GM12878 (cell line): Measurements from ENCODE around the gene SLC37A2. TPM values are rescaled to one million over a fixed set of nuclear protein-coding genes. Genes with fewer than 3 reads are reported as not detected.
A peak's percentile ranks its signal among the peaks of the same experiment; 100 is the strongest.

Experiments used
- ATAC-seq: fragments of 200-7000 bp; cut with Tn5 transposase; 3 replicates; pipeline ENCODE4 v1.9.1; 2020; ENCODE audit warnings: mild to moderate bottlenecking, moderate library complexity
- BruUV-seq: library from RNA; stranded (reverse); fragments of 400-500 nt; replicated peaks from 2 replicates; lab custom pipeline; 2021; lab: Mats Ljungman, UMichigan
- CTCF ChIA-PET: fragments of 300-600 bp; sonication (Branson Sonifier 250); formaldehyde crosslinking; extraction: SDS; loops from one replicate; lab custom pipeline; 2021; ENCODE audit warnings: inconsistent platforms; lab: Yijun Ruan, JAX
- POLR2A ChIA-PET: fragments of 350-600 bp; formaldehyde crosslinking; extraction: SDS; loops from one replicate; lab custom pipeline; 2021; ENCODE audit warnings: inconsistent platforms; lab: Charles Lee
- RAD21 ChIA-PET: fragments of 300-600 bp; sonication (Branson Sonifier 250); formaldehyde crosslinking; loops from one replicate; lab custom pipeline; 2023; ENCODE audit warnings: antibody characterized with exemption; ENCODE audit not compliant: unreplicated experiment; lab: Charles Lee
- SMC1A ChIA-PET: fragments of 300-600 bp; sonication (Branson Sonifier 250); formaldehyde crosslinking; loops from one replicate; lab custom pipeline; 2023; ENCODE audit not compliant: unreplicated experiment, uncharacterized antibody; lab: Charles Lee
- DNase-seq: peaks from one replicate; pipeline ENCODE4 v3.0.0-alpha.2; 2011; ENCODE audit warnings: low read depth, low spot score
- FAIRE-seq: peaks from 3 replicates; lab custom pipeline; 2011; peaks lifted over from hg19 to GRCh38; lab: Jason Lieb, UNC
- H2AFZ ChIP-seq: 2 replicates; pipeline ENCODE4 v1.6.0; 2011; ENCODE audit warnings: low read depth, low read length, control low read depth; ENCODE audit not compliant: control insufficient read depth
- H3K27ac ChIP-seq: 2 replicates; pipeline ENCODE4 v1.5.1; 2011; ENCODE audit warnings: control low read depth; ENCODE audit not compliant: control insufficient read depth, insufficient read depth
- H3K27me3 ChIP-seq, 2 experiments: replicated peaks in 1 of 2; 2 replicates each; pipeline versions ENCODE4 v1.6.0 to v1.6.1; 2011; ENCODE audit warnings: low read length in 1 of 2; ENCODE audit not compliant: control insufficient read depth in 2 of 2, insufficient read depth in 2 of 2
- H3K36me3 ChIP-seq, 2 experiments: 2 replicates each; pipeline ENCODE4 v1.5.1; 2011; ENCODE audit warnings: low read length in 1 of 2; ENCODE audit not compliant: control insufficient read depth in 2 of 2, insufficient read depth in 2 of 2
- H3K4me1 ChIP-seq: 2 replicates; pipeline ENCODE4 v1.6.1; 2011; ENCODE audit warnings: mild to moderate bottlenecking, low read length, moderate library complexity, mixed read lengths; ENCODE audit not compliant: control insufficient read depth, insufficient read depth
- H3K4me2 ChIP-seq: 2 replicates; pipeline ENCODE4 v1.6.0; 2011; ENCODE audit warnings: control low read depth; ENCODE audit not compliant: control insufficient read depth, insufficient read depth
- H3K4me3 ChIP-seq: fragments of 200-600 bp; sonication (generic); 2 replicates; pipeline ENCODE4 v1.5.1; 2016
- H3K79me2 ChIP-seq: 2 replicates; pipeline ENCODE4 v1.6.0; 2011; ENCODE audit warnings: low read length; ENCODE audit not compliant: control insufficient read depth, insufficient read depth
- H3K9ac ChIP-seq: 2 replicates; pipeline ENCODE4 v1.8.0; 2011; ENCODE audit warnings: low read length, control low read depth, mixed read lengths; ENCODE audit not compliant: control insufficient read depth, insufficient read depth
- H3K9me3 ChIP-seq: replicated peaks from 3 replicates; pipeline ENCODE4 v1.5.1; 2011; ENCODE audit warnings: mild to moderate bottlenecking, low read length; ENCODE audit not compliant: control insufficient read depth, insufficient read depth
- H4K20me1 ChIP-seq: 2 replicates; pipeline ENCODE4 v1.6.0; 2011; ENCODE audit not compliant: control insufficient read depth, insufficient read depth
- BCL11A ChIP-seq: IDR thresholded peaks from 2 replicates; pipeline ENCODE4 v1.6.1; 2011; ENCODE audit warnings: low read depth, low read length
- CEBPZ ChIP-seq: fragments of 150-350 bp; IDR thresholded peaks from 2 replicates; pipeline ENCODE4 v1.6.1; 2016; ENCODE audit warnings: low read depth, low read length
- CHD4 ChIP-seq: fragments of 200-600 bp; sonication (generic); IDR thresholded peaks from 2 replicates; pipeline ENCODE4 v1.6.1; 2016; ENCODE audit warnings: mild to moderate bottlenecking
- CREB1 ChIP-seq: IDR thresholded peaks from 2 replicates; pipeline ENCODE4 v1.6.1; 2012; ENCODE audit warnings: low read depth, mild to moderate bottlenecking, inconsistent platforms
- EED ChIP-seq: sonication (generic); IDR thresholded peaks from 2 replicates; pipeline ENCODE4 v1.6.1; 2016; ENCODE audit warnings: antibody characterized with exemption, low read depth
- GABPA ChIP-seq: IDR thresholded peaks from 2 replicates; pipeline ENCODE4 v1.6.1; 2014; ENCODE audit warnings: antibody characterized with exemption, low read depth, mild to moderate bottlenecking, inconsistent platforms
- IRF3 ChIP-seq: fragments of 450-650 bp; IDR thresholded peaks from 2 replicates; pipeline ENCODE4 v1.6.1; 2014; ENCODE audit warnings: mild to moderate bottlenecking
- IRF4 ChIP-seq: IDR thresholded peaks from 2 replicates; pipeline ENCODE4 v1.6.1; 2011; ENCODE audit warnings: low read depth, low read length
- MXI1 ChIP-seq: fragments of 150-350 bp; IDR thresholded peaks from 2 replicates; pipeline ENCODE4 v1.6.1; 2011; ENCODE audit warnings: low read depth, mild to moderate bottlenecking, inconsistent platforms, low read length, improper control_type of control experiment
- MYC ChIP-seq: IDR thresholded peaks from 2 replicates; pipeline ENCODE4 v1.6.1; 2011; ENCODE audit warnings: mild to moderate bottlenecking, low read length, moderate library complexity, inconsistent platforms; ENCODE audit not compliant: insufficient read depth, insufficient replicate concordance, insufficient read length, severe bottlenecking
- RAD21 ChIP-seq: IDR thresholded peaks from 2 replicates; pipeline ENCODE4 v1.6.1; 2011; ENCODE audit warnings: mild to moderate bottlenecking, low read depth, low read length, moderate library complexity; ENCODE audit not compliant: insufficient read depth
- SIX5 ChIP-seq: IDR thresholded peaks from 2 replicates; pipeline ENCODE4 v1.6.1; 2011; ENCODE audit warnings: mild to moderate bottlenecking, low read depth, low read length, moderate library complexity; ENCODE audit not compliant: severe bottlenecking
- SMC3 ChIP-seq: IDR thresholded peaks from 2 replicates; pipeline ENCODE4 v1.6.1; 2011; ENCODE audit warnings: low read length, improper control_type of control experiment, borderline replicate concordance
- SPI1 ChIP-seq: IDR thresholded peaks from 2 replicates; pipeline ENCODE4 v1.6.1; 2011; ENCODE audit warnings: low read depth, mild to moderate bottlenecking, low read length, moderate library complexity, borderline replicate concordance; ENCODE audit not compliant: insufficient read depth
- TCF7 ChIP-seq: IDR thresholded peaks from 2 replicates; pipeline ENCODE4 v1.6.1; 2014; ENCODE audit warnings: antibody characterized with exemption, borderline replicate concordance
- ZNF24 ChIP-seq: fragments of 450-650 bp; IDR thresholded peaks from 2 replicates; pipeline ENCODE4 v1.6.1; 2017; ENCODE audit warnings: antibody characterized with exemption, mild to moderate bottlenecking
- WGBS: methylation state at CpG from one replicate; pipeline ENCODE4 v1.1.6; 2016; ENCODE audit warnings: low lambda C conversion rate; ENCODE audit not compliant: insufficient replicate concordance, insufficient coverage; ENCODE audit errors: missing lambda C conversion rate; 5-methylcytosine and 5-hydroxymethylcytosine counted together
- in situ Hi-C: fragments of 300-500 bp; cut with MboI; formaldehyde crosslinking; loops from 9 replicates; pipeline ENCODE4 v1.14.3; 2018; ENCODE audit warnings: mixed read lengths
- intact Hi-C: fragments of 100-400 bp; cut with micrococcal nuclease; formaldehyde crosslinking; loops from one replicate; pipeline ENCODE4 v1.14.2; 2022; ENCODE audit not compliant: unreplicated experiment
- polyA plus RNA-seq, 11 experiments: library from polyadenylated mRNA; depleted of rRNA in 4 of 11; unstranded in 6 of 11; stranded (reverse) in 5 of 11; fragments of >200 nt; fragmentation: Nextera tagmentation in 4 of 11; fragmentation: Illumina TruSeq in 1 of 11; extraction: Ambion mirVana in 4 of 11; extraction: Trizol in 1 of 11; gene quantifications; 1 replicate in 1 of 11; 2 replicates in 10 of 11; pipeline versions ENCODE4 v1.2.1 to v1.2.3, GENCODE V29; 2011 to 2016; ENCODE audit warnings: inconsistent platforms in 2 of 11, missing spikeins in 2 of 11, low read depth in 1 of 11
- total RNA-seq, 4 experiments: library from RNA; depleted of rRNA in 3 of 4; stranded (reverse); fragments of >200 nt in 3 of 4; fragmentation: Illumina TruSeq in 1 of 4; extraction: Trizol in 1 of 4; gene quantifications; 2 replicates each; pipeline versions ENCODE4 v1.2.1 to v1.2.3, GENCODE V29; 2013 to 2021
- TF ChIP-seq, protein P1 (sequence below): fragments of 450-650 bp; formaldehyde crosslinking; IDR thresholded peaks from 2 replicates; pipeline ENCODE4 v1.4.0; 2022; ENCODE audit warnings: mild to moderate bottlenecking, moderate library complexity

SLC37A2 gene
- total and polyA plus RNA-seq, 10 of the 15 experiments (the other 5 are each of a cell fraction or from before 2014, with no cell fraction given) = 0.26 to 9.8 (median 2.0) TPM

DNA sequence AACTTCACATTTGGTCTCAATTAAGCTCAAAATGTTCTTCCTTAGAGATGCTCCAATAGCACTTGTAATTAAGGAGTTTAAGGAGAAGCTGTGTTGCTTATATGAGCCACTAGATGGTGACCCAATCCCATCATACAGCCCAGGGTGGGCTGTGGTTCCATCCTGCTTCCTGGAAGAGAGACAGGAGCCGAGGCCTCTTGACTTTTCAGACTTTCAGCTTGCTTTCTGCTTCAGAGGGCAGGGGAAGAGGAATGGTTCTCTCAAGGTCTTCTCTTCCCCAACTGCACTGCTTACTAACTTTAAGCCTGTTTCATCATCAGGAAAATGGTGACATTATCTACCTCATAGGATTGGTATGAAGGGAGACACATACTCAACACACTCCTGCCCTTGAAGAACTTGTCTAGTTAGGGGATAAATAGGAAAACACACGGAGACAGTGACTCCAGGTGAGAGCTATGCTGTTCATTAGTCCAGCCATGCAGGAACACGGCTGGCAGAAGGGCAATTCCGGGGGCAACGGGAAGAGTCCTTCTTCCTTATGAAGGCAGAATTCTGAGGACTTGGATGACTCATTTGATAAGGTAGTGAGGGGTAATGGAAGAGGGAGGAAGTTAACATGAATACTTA, 28.3 kb downstream of the SLC37A2 start:
- 0 out of 4 replicates have a peak, but pooled peaks cover 0 to 2% of the 10 kb centered on the region in 2 experiments for H3K36me3 ChIP-seq
- no peaks in the 10 kb centered on the region for H3K79me2 ChIP-seq
- SMC1A ChIA-PET = interaction anchor here (0.8 to 4.2 kb wide), 20 partner anchors 9 to 338 kb away, joined by 3 to 46 read pairs (median 4); partner anchors contain the start of gene TMEM218
- no peak overlapping the region for H3K9ac ChIP-seq
- H3K27me3 ChIP-seq = no peaks in the 10 kb centered on the region
- in situ Hi-C loops (no loop called here), intact Hi-C loops (loop anchor here (1.0 to 5.0 kb wide), 3 partner anchors 50 to 316 kb away; no protein-coding TSS in a partner anchor)
- RAD21 ChIA-PET = interaction anchor here (0.8 to 3.3 kb wide), 18 partner anchors 10 to 342 kb away, joined by 3 to 44 read pairs (median 6); partner anchors contain the start of genes CCDC15 and TMEM218
- no peak for FAIRE-seq
- H3K4me1 ChIP-seq = no peaks in the 10 kb centered on the region
- H3K4me3 ChIP-seq = no peak overlapping the region
- no peak for DNase-seq
- no peaks in the 10 kb centered on the region for H3K9me3 ChIP-seq
- CTCF ChIA-PET = interaction anchor here (0.6 to 7.4 kb wide), 32 partner anchors 9 to 342 kb away, joined by 3 to 100 read pairs (median 5); partner anchors contain the start of genes CCDC15 and TMEM218
- WGBS = 57% methylated on average over 5 of the region's 5 CpGs
- H2AFZ ChIP-seq = peak overlapping the region; percentile 26
- H3K4me2 ChIP-seq = no peak overlapping the region
- POLR2A ChIA-PET = no interaction called here
- peak; percentile 86 for ATAC-seq
- no TSS peak for BruUV-seq
- H3K27ac ChIP-seq = no peak overlapping the region
- no peaks in the 10 kb centered on the region for H4K20me1 ChIP-seq
- no peak for TF ChIP-seq MXI1
- no peak for TF ChIP-seq SPI1
- no peak for TF ChIP-seq ZNF24
- no peak for TF ChIP-seq IRF4
- TF ChIP-seq EED = no peak
- TF ChIP-seq GABPA = no peak
- TF ChIP-seq BCL11A = no peak
- no peak for TF ChIP-seq CHD4
- no peak for TF ChIP-seq MYC
- peak; percentile 68; the same call in 1 of the 2 replicates for TF ChIP-seq SMC3
- TF ChIP-seq TCF7 = no peak
- TF ChIP-seq, protein P1, sequence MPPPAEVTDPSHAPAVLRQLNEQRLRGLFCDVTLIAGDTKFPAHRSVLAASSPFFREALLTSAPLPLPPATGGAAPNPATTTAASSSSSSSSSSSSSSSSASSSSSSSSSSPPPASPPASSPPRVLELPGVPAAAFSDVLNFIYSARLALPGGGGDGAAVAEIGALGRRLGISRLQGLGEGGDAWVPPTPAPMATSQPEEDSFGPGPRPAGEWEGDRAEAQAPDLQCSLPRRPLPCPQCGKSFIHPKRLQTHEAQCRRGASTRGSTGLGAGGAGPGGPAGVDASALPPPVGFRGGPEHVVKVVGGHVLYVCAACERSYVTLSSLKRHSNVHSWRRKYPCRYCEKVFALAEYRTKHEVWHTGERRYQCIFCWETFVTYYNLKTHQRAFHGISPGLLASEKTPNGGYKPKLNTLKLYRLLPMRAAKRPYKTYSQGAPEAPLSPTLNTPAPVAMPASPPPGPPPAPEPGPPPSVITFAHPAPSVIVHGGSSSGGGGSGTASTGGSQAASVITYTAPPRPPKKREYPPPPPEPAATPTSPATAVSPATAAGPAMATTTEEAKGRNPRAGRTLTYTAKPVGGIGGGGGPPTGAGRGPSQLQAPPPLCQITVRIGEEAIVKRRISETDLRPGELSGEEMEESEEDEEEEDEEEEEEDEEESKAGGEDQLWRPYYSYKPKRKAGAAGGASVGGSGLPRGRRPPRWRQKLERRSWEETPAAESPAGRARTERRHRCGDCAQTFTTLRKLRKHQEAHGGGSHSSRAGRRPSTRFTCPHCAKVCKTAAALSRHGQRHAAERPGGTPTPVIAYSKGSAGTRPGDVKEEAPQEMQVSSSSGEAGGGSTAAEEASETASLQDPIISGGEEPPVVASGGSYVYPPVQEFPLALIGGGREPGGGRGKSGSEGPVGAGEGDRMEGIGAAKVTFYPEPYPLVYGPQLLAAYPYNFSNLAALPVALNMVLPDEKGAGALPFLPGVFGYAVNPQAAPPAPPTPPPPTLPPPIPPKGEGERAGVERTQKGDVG (CRISPR knock-in tag) = no peak
- peak; percentile 80 for TF ChIP-seq RAD21
- TF ChIP-seq CEBPZ = no peak
- TF ChIP-seq CREB1 = no peak
- TF ChIP-seq IRF3 = no peak
- TF ChIP-seq SIX5 = no peak
